SU-DHL-6 (cell line): ENCODE measurements around the gene BRD9.

Experiments
- EZH2phosphoT487 ChIP-seq: fragments of 200-600 bp; sonication (generic), shearing (Covaris generic); conservative IDR thresholded peaks from 2 replicates; pipeline ENCODE4 v1.6.1; 2018; ENCODE audit warnings: mild to moderate bottlenecking, antibody characterized with exemption, low read length, moderate library complexity, mixed read lengths
- TF ChIP-seq, protein P1 (sequence below): fragments of 200-600 bp; sonication (generic); IDR thresholded peaks from one replicate; pipeline ENCODE4 v1.5.1; 2017; ENCODE audit warnings: antibody characterized with exemption, mild to moderate bottlenecking, low read length, moderate library complexity; ENCODE audit not compliant: insufficient read depth, poor library complexity, severe bottlenecking

DNA sequence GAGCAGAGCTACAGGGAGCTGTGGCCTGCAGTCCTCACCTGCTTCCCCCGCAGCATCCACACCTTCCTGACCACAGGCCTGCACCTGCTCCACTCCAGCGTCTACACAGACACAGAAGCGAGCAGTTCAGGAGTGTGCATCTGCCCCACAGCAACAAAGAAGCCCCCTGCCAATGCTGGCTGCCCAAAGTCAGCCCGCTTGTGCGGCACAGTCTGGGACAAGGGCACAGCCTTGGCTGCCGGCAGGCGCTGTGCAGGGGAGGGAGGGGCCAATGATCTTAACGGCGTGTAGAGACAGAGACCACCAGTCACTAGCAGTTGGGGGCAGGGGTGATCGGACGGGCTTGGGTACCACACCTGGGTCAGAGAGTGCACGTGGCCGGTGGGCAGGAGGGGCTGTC lies 6.6 kb downstream of the BRD9 start:
- TF ChIP-seq, protein P1, sequence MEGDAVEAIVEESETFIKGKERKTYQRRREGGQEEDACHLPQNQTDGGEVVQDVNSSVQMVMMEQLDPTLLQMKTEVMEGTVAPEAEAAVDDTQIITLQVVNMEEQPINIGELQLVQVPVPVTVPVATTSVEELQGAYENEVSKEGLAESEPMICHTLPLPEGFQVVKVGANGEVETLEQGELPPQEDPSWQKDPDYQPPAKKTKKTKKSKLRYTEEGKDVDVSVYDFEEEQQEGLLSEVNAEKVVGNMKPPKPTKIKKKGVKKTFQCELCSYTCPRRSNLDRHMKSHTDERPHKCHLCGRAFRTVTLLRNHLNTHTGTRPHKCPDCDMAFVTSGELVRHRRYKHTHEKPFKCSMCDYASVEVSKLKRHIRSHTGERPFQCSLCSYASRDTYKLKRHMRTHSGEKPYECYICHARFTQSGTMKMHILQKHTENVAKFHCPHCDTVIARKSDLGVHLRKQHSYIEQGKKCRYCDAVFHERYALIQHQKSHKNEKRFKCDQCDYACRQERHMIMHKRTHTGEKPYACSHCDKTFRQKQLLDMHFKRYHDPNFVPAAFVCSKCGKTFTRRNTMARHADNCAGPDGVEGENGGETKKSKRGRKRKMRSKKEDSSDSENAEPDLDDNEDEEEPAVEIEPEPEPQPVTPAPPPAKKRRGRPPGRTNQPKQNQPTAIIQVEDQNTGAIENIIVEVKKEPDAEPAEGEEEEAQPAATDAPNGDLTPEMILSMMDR, result no peak
- no peak for TF ChIP-seq EZH2phosphoT487
